IPS DF 19.7 (cell line): Measurements from ENCODE around the gene FYB2.
"Not testable (repeated sequence)": the region's sequence is repeated elsewhere in the genome, so short reads cannot be mapped to it uniquely, and the experiment has no call there.

Source experiments
- DNase-seq: peaks from one replicate; pipeline ENCODE4 v3.0.0-alpha.2; 2013; ENCODE audit warnings: low read depth, low spot score

FYB2 gene

DNA sequence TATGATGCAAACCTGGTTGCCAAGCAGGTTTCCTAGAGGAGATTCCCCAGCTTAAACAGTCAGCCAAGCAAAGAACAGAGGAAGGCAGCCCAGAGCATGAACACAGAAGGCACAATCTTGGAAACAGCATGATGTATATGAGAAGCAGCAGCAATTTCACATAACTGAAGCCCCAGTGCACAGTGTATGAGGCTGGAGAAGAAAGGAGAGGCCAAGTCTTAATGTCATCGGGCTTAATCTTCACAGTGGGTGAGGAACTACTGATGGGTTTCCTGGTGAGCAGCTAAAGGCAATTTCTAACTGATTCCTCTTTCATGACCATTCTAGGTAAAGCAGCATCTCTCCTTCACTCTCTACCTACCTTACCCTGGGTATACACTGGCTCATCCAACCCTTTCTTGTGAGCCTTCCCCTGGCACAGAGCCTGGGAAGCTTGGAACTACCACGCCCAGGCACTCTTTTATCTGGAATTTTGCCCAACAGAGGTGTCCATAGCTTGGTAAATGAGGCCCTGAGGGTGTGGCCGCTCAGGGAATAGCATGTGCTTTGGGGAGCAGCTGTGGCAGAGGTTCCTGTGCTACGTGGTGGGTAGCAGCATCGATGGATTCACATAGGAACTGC is 22.0 kb downstream of the FYB2 start:
- DNase-seq: no peak

DNA sequence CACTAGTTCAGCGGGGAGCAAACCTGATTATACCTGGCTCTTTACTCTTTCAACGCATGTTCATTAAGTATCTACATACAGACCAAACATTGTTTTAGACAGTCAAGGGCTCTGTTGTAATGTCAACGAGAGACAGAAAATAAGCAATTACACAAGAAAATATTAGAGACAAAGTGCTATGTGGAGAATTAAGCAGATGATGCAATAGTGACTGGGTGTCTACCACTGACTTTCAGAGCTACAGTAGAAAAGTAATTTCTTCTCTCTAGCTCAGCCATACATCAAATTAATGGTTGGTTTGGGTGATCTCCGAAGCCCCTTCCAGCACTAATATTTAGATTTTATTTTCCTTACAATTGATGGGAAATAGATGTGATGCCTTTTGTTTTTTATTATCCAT is 23.3 kb downstream of the FYB2 start:
- DNase-seq: no peak

DNA sequence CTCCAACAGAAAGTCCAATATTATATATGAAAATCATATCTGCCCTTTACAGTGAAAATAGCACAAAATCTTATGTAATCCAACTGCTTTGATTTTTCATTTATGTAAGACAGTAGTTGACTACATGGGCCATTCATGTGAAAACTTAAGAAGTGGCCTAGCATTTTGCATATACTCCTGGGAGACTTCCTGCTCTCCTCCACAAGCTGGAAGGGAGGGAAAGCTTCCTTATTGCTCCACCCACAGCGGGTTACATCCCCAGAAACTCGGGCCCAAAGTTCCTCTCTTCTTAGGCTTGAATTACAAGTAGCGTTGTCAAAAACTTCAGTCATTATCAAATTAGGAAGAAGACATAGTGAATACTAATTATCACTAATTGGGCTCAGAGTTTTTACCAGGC is 29.2 kb downstream of the FYB2 start:
- no peak for DNase-seq

DNA sequence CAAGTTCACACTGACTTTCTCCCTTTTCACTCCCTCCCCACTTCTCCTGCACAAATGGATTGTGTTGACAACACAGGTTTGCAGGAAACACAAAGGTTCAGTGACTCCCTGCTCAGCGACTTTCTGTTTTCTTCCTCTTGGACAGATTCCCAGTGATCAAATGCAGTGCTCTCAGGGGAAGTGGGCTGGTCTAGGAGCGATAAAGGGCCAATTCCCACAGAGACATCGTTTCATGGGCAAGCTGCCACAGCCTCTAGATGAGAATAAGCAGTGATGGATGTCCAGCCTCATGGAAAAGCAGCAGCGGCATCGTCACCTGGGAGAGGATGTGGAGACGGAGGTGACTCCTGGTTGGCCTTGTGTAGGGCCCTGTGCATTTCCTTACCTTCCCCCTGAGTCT is 30.6 kb downstream of the FYB2 start:
- DNase-seq: no peak

DNA sequence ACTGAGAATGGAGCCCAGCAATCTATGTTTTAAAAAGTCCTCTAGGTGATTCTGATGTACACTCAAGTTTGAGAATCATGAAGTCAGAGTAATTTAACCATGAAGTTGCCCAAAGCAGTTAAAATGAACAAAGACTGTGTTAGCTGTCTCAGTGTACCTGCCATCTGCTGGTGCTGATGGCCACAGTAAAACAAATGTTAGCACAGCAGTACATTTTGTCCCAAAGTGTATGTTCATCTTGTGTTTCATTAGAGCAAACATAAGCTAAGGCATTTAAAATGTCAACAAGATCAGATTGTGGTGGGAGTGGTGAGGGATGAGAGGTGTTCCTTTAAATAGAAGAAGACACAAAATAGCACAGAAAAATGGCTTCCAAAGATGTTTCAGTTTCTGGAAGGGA is 31.1 kb downstream of the FYB2 start:
- no peak for DNase-seq

DNA sequence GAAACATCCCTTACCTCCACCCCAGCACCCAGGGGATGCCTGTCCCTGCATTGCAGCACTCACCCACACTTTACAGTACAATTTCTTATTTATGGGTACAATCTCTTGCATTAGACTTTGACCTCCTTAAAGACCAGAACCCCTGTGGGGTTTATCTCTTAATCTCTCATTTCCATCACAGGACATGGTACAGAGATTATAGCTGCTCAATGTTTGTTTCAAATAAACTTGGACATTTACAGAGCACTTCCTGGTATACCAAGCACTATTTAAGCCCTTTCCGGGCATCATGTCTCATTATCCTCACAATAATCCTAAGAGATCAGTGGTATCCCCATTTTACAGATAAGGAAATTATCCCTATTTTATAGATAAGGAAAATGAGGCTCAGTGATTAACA is 31.9 kb downstream of the FYB2 start:
- no peak for DNase-seq

DNA sequence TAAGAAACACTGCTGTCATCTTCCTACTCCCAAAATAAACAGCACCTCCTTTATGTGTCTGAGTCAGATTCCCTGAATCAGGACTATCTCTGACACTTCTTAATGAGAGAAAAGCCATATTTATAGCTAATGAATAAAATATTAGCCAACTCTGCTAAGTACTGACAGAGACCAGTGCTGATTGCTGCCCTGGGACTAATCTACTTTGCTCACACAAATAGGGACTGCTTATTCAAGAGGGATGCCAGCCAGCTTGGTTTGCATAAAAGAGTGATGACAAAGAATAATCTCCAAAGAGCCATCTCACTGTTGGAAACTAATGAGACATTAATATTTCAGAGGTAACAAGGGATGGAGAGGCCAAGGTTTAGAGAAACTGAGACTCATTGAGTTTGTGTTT is 36.4 kb downstream of the FYB2 start:
- no peak for DNase-seq

DNA sequence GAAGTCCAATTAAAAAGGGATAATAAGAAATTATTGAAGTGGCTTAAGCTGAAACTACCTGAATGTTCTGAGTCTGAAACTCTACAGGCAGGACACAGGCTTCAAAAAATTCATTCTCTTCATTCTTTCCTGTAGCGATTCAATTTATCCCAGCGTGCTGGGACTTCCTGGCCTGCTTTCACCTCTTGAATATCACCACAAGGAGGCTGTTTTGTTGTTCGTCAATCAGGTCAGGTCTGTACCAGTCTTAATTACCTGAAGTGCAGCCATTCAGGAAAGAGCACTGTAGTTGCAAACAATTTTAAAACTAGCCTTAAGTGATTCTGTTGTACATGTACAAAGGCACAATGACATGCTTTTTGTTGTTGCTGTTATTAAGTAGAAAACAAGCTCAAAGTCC is 38.4 kb downstream of the FYB2 start:
- no peak for DNase-seq

DNA sequence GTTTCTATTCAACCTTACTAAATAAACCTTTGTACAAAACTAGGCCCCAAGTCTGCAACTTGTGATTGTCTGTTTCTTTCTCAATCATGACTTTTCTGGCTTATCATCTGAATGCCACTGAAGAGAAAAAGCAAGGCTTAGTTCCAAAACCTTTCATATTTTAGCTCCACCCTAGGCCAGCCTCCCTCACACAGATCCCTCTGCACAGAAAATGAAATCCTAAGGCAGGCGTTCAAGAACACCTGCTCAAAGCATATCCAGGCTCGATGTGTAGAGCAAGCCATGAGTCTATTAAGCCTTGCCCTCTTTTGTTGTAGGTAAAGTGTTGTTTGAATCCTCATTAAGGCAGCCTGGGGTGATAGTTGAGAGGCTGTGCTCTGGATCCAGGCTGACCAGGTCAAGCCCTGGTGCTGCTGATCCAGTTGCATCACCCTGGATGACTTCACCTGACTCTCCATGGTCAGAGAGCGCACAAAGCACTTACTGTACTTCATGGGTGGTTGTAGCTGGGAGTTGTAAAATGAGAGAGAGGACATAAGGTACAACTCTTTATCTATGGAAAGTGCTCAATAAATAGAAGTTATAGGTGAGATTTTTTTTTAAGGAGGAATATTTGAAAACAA is 39.0 kb downstream of the FYB2 start:
- DNase-seq: no peak

DNA sequence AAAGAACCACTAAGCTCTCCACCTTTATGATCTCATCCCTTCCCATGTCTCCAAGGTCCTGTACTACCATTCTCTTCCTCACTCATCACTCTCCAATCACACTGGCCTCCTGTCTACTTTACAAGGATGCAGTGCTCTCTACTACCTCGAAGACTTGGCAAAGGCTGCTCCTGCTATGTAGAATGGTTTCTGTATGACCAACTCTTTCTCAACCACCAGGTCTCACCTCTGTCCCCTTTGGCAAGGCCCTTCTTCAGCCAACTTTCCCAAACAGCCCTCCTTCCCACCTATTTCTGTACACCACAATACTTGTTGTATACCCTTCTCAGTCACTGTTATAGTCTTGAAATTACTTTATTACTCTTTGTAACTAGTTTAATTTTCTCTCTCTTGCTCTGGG is 41.2 kb downstream of the FYB2 start:
- DNase-seq: no peak

DNA sequence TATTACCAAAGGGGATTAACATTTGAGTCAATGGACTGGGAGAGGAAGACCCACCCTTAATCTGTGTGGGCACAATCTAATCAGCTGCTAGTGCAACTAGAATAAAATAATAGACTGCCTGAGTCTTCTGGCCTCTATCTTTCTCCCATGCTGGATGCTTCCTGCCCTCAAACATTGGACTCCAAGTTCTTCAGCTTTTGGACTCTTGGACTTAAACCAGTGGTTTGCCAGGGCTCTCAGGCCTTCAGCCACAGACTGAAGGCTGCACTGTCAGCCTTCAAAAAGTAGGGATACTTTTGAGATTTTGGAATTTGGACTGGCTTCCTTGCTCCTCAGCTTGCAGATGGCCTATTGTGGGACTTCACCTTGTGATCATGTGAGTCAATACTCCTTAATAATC is 44.5 kb downstream of the FYB2 start:
- DNase-seq: not testable (repeated sequence)

DNA sequence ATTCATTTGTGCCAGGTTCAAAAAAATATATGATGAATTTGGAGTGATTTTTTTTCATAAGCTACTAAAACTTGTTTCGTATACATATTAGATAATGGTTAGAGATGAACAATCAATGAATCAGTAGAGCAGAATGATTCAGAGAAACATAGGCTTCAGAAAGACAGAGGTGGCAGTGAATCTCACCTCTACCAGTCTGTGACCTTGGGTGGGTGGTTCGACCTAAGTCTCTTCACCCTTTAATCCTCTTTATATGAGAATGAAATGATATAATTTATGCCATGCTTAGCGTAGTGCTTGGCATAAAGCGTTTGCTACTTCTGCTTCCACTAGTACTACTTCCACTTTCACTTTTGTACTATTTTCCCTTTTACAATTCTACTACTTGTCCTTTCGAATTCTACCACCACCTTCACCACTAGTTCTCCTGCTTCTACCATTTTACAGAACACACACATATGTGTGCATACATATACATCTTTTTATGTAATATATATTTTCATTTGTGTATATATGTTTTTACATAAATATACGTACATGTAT is 45.1 kb downstream of the FYB2 start:
- no peak for DNase-seq

DNA sequence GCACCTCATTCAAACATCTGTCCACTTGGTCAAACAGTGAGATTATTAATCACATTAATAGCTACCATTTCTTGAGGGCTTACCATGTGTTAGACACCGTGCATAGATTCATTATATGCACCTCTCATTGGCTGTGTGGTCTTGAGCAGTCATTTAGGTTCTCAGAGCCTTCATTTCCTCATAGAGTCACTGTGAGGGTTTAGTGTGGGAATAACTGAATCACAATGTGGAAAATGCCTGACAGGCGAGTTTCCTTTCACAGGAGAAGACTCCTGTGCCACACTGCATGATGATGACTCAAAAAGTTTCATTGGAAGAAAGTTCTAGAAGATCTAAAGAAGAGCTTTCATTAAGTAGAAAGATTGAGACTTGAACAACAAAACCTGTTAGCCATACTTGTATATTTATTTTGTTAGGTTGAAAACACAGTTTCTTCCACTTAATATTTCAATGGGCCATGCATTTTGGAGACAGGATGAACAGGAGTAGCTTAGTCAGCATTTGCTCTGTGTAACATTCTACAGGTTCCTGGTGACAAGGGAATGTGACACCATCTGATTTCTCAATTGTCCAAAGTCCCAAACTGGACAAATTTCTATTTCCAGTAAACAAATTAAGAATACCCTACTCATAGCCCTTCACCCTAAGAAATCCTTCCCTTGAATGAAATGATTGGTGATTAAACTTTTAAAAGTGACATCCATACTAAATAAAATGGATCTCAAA is 45.7 kb downstream of the FYB2 start:
- no peak for DNase-seq

DNA sequence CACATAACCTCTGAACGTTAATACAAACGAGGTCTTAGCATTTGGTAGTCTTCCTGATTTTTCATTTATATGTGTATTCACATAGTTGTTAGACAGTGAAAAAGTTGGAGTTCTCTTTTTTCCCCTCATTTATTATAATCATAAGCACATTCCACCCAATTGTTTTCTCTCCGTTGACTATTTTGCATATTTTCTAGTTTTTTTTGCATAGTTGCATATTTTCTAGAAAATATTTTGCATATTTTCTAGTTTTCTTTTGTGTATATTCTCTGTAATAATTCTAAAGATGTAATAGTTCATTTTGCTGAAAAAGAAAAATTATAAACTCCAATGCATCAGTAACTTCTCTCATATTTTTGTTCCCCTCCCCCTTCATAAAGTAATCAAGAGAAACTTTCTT is 47.5 kb downstream of the FYB2 start:
- no peak for DNase-seq

DNA sequence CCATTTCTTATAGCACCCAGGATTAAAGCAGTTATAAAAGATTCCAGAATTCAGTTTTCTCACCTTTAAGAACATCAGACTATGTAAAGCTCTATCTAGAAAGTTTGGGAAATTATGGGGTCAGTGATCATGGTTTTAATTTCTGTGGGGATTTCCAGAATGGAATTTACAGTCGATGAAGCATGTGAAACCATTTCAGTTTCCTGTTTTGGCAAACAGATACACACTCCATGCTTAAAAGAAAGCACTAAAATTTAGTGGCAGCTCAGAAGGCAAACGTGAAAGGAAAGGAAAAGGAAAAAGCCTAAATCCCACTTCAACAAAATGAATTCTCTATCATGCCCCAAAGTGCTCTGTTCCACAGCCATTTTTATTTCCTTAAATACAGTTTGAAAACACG is 60.4 kb downstream of the FYB2 start:
- no peak for DNase-seq

DNA sequence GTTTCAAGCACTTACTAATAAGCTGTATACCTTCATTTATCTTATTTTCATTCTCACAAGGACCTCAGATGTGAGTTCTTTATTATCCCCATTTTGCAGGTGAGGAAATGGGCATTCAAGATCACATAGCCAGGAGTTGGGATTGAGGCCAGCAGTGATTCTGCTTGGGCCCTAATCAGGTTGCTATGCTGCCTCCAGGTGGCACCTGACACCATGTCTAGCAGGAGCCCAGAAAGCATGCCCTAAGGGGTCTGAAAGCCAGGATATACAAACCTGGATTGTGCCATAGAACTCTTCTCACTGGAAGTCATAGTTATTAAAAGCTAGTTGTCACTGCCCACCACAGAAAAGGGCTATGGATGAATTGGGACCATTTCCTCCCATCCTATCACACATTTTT is 61.1 kb downstream of the FYB2 start:
- DNase-seq: no peak

DNA sequence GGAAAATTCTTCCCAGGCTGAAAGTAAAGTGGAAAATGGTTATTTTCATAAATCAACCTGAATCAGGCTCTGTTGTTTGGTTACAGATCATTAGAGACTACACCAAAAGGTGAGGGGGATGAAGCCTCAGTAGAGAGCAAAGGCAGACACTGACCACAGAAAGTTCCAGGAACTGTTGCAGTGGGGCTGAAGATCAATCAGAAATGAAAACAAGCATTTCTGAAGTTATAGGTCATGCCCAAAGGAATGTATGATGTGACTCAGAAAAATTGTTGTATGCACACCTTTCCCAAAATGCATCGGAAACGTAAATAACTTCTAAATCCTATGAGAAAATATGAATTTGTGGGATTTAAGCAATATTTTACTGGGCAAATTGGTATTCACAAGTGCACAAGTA is 63.3 kb downstream of the FYB2 start:
- no peak for DNase-seq

DNA sequence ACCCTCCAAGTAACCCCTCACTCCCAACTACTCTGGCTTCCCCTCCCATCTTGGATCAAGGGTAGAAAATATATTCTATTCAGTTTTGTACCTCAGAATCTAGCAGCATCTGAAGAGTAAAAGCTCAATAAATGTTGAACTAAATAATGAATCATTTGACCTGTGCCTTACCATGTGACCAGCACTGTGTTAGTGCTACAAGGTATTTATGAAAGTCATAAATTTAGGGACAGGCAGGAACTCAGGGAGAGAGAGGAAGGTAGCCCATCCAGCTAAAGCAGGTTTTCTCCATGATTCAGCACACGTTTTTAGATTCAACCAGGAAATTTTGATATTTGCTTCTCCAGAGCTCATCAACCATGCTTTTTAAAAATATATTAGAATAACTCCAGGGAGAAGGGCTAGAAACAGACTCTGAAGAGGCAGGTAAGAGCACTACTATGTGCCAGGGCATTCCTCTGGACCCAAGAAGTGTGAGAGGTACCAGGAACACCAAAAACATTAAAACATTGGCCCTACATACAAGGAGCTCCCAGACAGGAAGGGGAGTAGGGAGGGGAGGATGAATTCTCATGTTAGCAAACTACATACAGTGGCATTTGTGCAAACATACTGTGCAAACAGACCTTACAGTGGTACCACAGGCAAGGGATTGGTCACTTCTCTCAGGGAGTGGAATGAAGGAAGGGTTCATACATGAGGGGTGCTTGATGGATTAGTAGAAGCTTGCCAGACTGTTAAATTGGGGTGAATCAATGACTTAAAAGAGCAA is 64.3 kb downstream of the FYB2 start:
- DNase-seq: no peak

DNA sequence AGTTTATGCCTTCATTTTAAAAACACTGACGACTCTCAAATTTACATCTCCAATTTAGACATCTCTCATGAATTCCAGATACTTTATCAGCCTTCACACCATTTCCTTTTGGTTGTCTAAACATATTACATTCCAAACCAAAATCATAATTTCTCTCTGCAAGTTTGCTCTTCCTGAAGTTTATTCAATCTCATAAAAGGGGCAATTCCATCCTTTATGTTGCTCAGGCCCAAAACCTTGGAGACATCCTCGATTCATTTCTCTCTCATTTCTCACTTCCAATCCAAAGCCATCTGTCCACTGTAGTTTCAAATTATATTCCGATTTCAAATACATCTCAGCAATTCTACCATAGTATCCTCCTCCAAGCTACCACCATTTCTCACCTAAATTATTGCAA is 74.0 kb downstream of the FYB2 start:
- no peak for DNase-seq

DNA sequence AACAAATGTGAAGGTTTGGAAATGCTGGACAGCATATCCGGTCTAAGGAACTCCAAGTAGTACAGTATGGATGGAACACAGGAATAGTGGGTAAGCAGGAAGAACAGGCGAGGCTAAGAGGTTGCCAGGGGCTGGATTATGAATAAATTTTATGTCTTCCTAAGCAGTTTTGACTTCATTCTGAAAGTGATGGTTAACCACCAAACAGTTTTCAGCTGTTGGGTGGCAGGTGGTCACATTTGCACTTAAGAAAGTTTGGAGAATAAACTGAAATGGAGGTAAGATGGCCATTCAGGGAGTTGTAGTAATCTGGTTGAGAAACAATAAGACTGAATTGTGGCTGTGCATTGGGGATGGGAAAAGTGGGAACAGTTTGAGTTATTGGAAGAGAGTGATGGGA is 90.2 kb downstream of the FYB2 start:
- DNase-seq: no peak

DNA sequence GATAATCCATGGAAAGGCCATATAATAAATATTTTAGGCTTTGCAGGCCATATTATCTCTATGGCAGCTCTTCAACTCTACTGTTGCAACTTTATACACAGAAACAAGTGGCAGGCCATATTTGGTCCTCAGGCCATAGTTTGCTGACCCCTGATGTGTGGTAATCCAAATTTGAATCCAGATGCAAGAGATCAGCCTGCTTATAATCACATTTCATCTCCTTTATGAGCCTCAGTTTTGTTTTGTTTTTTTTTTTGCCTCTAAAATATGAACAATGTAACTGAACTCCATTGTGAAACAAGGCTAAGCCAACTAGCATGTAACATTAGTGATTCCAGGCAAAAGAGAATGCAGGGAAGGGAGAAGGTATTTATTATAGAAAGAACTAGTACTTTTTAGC is 92.5 kb downstream of the FYB2 start:
- no peak for DNase-seq

DNA sequence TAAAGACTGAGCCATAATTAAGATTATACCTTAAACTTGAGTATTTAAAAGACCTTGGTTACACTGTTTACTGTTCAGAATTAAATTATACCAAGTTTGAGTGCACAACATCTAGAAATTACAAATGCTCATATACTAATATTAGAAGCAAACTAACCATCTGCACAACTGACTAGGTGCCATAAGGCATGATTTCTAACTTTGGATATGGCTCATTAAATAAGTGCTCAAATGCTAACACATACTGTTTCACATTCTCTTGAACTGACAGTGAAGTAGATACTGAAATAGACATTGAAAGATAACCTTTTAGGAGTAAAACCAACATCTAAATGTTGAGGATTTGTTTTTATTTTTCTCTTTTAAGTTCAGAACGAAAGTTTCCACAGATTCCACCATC is 100.0 kb downstream of the FYB2 start:
- DNase-seq: no peak
